Muscle of leg (tissue), 11 donors: ENCODE measurements around the gene ACOD1. TPM values are rescaled to one million over a fixed set of nuclear protein-coding genes. Genes with fewer than 3 reads are reported as not detected.

Experiments
- DNase-seq: peaks from one replicate; pipeline ENCODE4 v3.0.0; 2013
- H3K27ac ChIP-seq: one replicate; pipeline ENCODE4 v1.5.1; 2013; ENCODE audit warnings: mild to moderate bottlenecking, low read length, control low read depth
- H3K27me3 ChIP-seq: one replicate; pipeline ENCODE4 v1.6.1; 2013; ENCODE audit warnings: low read length; ENCODE audit not compliant: control insufficient read depth, insufficient read depth
- H3K36me3 ChIP-seq: one replicate; pipeline ENCODE4 v1.6.1; 2013; ENCODE audit warnings: low read length; ENCODE audit not compliant: control insufficient read depth, insufficient read depth
- H3K4me1 ChIP-seq: one replicate; pipeline ENCODE4 v1.6.1; 2013; ENCODE audit warnings: low read length; ENCODE audit not compliant: control insufficient read depth, insufficient read depth
- H3K4me3 ChIP-seq: one replicate; pipeline ENCODE4 v1.5.1; 2013; ENCODE audit warnings: low read length, control low read depth
- H3K9me3 ChIP-seq: replicated peaks from 2 replicates; pipeline ENCODE4 v1.6.1; 2013; ENCODE audit warnings: low read depth, low read length; ENCODE audit not compliant: control insufficient read depth
- WGBS: methylation state at CpG from one replicate; pipeline ENCODE4 v1.1.5; 2013; ENCODE audit warnings: missing lambda C conversion rate; ENCODE audit not compliant: insufficient coverage; 5-methylcytosine and 5-hydroxymethylcytosine counted together
- polyA plus RNA-seq, 8 donors: library from polyadenylated mRNA; unstranded; fragments of 120-200 nt; gene quantifications; one replicate each; pipeline versions ENCODE4 v1.2.1 to v1.2.3, GENCODE V29; 2013; ENCODE audit warnings: inconsistent platforms in 1 of 8, low replicate concordance in 1 of 8; ENCODE audit not compliant: insufficient read length in 8 of 8, insufficient read depth in 1 of 8
- total RNA-seq: library from RNA; stranded (reverse); fragments of 120-200 nt; gene quantifications from one replicate; pipeline ENCODE4 v1.2.4, GENCODE V29; 2013

The ACOD1 gene
- total and polyA plus RNA-seq, 9 donors = not detected

DNA sequence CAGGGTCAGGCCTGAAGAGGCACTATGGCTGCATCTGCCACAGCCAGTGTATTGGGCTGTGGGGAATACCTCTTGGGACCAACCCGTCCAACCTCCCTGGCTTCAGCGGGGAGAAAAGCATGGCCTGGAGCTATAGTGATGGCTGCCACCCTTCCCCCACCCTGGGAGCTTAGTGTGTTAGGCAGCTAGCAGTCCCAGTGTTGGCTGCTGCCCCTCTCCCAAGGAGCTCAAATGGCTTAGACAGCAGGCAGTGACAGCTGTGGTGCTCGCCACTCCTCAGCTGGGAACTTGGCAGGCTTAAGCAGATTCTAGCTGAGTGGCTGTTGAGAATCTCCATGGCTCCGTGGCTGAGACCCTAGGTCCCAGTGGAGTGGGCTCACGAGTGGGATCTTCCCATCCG lies 19.7 kb downstream of the ACOD1 start:
- H3K9me3 ChIP-seq = no peaks in the 10 kb centered on the region
- DNase-seq = peak; percentile 79
- 53% methylated on average over 4 of the region's 6 CpGs for WGBS
- peak overlapping the region; percentile 45 for H3K27ac ChIP-seq
- no peaks in the 10 kb centered on the region for H3K36me3 ChIP-seq
- no peak overlapping the region for H3K4me3 ChIP-seq
- H3K27me3 ChIP-seq = no peaks in the 10 kb centered on the region
- H3K4me1 ChIP-seq = peaks cover 29% of the 10 kb centered on the region

DNA sequence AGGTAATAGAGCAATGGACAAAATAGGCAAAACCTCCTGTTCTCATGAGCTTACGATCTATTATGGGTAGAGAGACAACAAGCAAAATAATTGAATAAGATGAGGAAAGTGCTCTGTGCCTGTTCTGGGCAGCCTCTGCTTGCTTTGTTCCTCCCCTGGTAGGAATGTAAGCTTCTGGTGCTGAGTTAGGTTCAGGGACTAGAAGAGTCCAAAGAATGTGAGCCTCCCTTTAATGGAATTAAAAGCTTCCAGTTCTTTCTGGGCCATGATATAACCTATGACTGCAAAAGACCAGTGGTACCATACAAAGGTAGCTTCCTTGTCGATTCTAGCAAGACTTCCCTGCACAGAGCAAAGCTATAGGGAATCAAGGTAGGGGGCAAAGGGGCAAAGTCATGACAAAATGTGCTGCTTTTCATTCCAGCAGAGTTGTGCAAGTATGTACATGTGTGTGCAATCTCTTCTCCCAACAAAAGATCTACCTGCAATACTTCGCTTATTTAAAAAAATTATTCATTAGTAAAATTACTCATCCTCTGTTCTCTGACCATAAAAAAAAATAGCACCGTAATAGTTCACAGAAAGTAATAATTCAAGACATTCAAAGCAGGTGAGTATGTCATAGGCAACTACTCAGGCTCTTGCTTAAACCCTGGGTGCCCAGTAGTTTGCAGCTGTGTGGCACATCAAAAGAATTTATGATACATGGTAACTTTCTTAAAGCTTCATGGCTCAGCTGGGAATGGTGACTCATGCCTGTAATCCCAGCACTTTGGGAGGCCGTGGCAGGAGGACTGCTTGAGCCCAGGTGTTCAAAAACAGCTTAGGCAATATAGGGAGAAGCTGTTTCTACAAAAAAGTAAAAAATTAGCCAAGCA lies 21.4 kb downstream of the ACOD1 start:
- Histone ChIP-seq H3K4me3 (no peak overlapping the region), H3K9me3 (no peaks in the 10 kb centered on the region), H3K27me3 (no peaks in the 10 kb centered on the region), H3K27ac (no peak overlapping the region), H3K4me1 (peaks cover 29% of the 10 kb centered on the region), H3K36me3 (no peaks in the 10 kb centered on the region)
- 69% methylated on average over 2 of the region's 5 CpGs for whole genome bisulfite sequencing
- DNase-seq = no peak

- no peak overlapping the region for H3K27ac ChIP-seq
- H3K4me3 ChIP-seq = no peak overlapping the region
- H3K36me3 ChIP-seq = no peaks in the 10 kb centered on the region
- H3K9me3 ChIP-seq = no peaks in the 10 kb centered on the region
- H3K4me1 ChIP-seq = peaks cover 20% of the 10 kb centered on the region
- no peak for DNase-seq
- no peaks in the 10 kb centered on the region for H3K27me3 ChIP-seq
- WGBS = 29% methylated on average over 2 of the region's 3 CpGs
Measured at GRCh38 chr13:76971215-76971614, 22.9 kb downstream of the ACOD1 start.

DNA sequence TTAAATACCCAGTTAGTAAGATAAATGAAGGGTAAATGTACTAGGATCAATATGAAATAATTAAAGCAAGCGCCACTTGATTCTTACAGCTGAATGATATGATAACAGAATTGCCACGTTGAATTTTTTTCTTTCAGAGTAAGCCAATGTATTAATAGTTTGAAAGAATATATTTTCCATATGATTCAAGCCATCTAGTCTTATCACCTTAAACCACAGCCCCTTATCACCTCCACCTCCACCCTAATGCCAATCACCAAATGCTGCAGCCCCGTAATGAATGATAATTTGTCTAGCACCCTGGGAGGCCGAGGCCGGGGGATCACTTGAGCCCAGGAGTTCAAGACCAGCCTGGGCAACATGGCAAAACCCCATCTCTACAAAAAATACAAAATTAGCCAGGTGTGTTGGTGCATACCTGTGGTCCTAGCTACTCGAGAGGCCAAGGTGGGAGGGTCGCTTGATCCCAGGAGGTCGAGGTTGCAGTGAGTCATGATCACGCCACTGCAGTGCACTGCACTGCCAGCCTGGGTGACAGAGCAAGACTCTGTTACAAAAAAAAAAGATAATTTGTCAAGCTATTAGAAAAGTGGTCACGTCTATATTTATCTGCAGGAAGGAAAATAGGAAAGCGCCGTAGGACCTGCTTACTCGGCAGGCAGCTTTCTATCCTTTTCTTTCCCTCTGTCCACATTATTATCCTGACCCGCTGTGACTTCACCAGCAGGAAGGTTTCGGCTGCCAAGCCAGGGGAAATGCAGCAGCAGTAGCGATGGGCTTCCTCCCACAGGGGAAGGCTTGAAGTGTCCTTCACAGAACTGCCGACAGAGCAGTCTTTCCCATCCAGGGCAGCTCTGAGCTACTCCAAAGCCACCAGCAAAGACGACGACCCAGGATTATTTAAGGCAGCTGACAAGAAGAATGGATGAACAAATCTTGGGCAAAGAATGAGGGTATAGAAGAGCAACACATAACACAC lies 23.8 kb downstream of the ACOD1 start:
- Histone ChIP-seq H3K4me3 (no peak overlapping the region), H3K36me3 (no peaks in the 10 kb centered on the region), H3K27ac (no peak overlapping the region), H3K4me1 (peaks cover 23% of the 10 kb centered on the region), H3K27me3 (no peaks in the 10 kb centered on the region), H3K9me3 (no peaks in the 10 kb centered on the region)
- WGBS = 44% methylated on average over 7 of the region's 19 CpGs
- DNase-seq = peak; percentile 25

GRCh38 chr13:76973920-76974617 lies 25.8 kb downstream of the ACOD1 start:
- no peak overlapping the region for H3K27ac ChIP-seq
- no peaks in the 10 kb centered on the region for H3K36me3 ChIP-seq
- no peaks in the 10 kb centered on the region for H3K27me3 ChIP-seq
- DNase-seq = no peak
- H3K4me3 ChIP-seq = no peak overlapping the region
- no CpG with 5 or more reads among the region's 6 CpGs for WGBS
- peaks cover 11% of the 10 kb centered on the region for H3K4me1 ChIP-seq
- no peaks in the 10 kb centered on the region for H3K9me3 ChIP-seq

DNA sequence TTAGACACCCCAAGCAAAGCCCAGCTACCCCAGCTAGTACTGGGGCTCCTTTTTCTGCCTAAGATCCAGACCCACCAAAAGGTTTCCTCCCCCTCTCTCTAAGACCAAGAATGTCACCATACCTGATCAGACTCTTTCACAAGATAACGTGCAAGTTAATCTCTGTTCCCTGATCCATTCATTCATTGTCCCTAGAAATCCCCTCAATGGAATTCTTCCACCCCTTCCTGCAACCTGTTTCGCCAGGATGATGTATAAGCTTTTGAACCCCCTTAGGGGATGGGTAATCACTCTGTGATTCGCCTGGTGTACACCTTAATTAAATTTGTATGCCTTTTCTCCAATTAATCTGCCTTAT lies 26.3 kb downstream of the ACOD1 start:
- no peaks in the 10 kb centered on the region for H3K9me3 ChIP-seq
- H3K27me3 ChIP-seq = no peaks in the 10 kb centered on the region

DNA sequence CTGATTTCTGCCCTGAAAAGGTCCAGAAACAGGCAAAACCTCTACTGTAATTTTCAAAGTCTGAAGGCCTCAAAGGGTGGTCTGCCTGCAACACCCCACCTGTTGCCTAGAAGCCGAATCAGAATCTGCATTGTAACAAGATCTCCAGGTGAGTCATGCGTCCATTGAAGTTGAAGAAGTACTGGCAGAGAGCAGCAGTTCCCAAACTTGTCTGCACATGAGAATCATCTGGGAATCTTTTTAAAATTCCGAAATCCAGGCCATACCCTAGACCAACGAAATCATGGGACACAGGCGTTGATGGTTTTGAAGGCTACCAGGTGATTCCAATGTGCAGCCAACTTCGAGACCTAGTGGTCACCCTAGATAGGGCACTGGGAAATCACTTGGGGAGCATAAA lies 27.6 kb downstream of the ACOD1 start:
- Histone ChIP-seq H3K27me3 (no peaks in the 10 kb centered on the region), H3K4me3 (no peak overlapping the region), H3K4me1 (peaks cover 15% of the 10 kb centered on the region), H3K36me3 (no peaks in the 10 kb centered on the region), H3K9me3 (no peaks in the 10 kb centered on the region), H3K27ac (no peak overlapping the region)
- WGBS = 89% methylated on average over 6 of the region's 6 CpGs
- no peak for DNase-seq

More for the DNA sequence above, 26.3 kb downstream of the ACOD1 start:
- 71% methylated on average over 1 of the region's 3 CpGs for WGBS
- no peaks in the 10 kb centered on the region for H3K36me3 ChIP-seq
- no peak for DNase-seq
- H3K27ac ChIP-seq = no peak overlapping the region
- no peak overlapping the region for H3K4me3 ChIP-seq
- peaks cover 11% of the 10 kb centered on the region for H3K4me1 ChIP-seq

DNA sequence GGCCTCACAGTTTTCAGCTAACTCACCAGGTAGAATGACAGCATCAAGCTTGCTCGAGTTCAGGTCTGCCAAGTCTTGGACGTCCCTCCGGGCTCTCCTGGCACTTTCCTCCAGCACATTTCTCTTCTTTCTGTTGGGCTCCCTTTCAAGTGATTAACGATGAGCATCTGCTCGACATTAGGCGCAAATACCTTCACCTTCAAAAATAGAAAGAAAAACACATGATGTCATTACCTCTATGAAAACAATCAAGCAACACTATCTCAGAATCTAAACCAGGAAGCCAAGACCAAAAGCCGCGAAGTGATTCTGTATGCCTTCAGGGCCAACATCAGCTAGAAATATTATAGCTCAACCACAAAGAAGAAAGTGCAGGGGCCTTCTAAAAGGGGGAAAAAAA lies 28.2 kb downstream of the ACOD1 start:
- peak; percentile 39 for DNase-seq

GRCh38 chr13:76976929-76977328 lies 28.6 kb downstream of the ACOD1 start:
- Histone ChIP-seq H3K9me3 (no peaks in the 10 kb centered on the region), H3K4me3 (no peak overlapping the region), H3K27me3 (no peaks in the 10 kb centered on the region), H3K27ac (no peak overlapping the region), H3K4me1 (peaks cover 15% of the 10 kb centered on the region), H3K36me3 (no peaks in the 10 kb centered on the region)
- DNase-seq = no peak
- WGBS = 83% methylated on average over 5 of the region's 5 CpGs

More for the DNA sequence above, 28.2 kb downstream of the ACOD1 start:
- H3K36me3 ChIP-seq = no peaks in the 10 kb centered on the region
- 26% methylated on average over 6 of the region's 8 CpGs for WGBS
- H3K27me3 ChIP-seq = no peaks in the 10 kb centered on the region
- peaks cover 15% of the 10 kb centered on the region for H3K4me1 ChIP-seq
- H3K27ac ChIP-seq = no peak overlapping the region
- H3K9me3 ChIP-seq = no peaks in the 10 kb centered on the region
- H3K4me3 ChIP-seq = no peak overlapping the region
